BLaER1 (cell line): ENCODE results near the gene HLA-DQA1.
A peak's percentile ranks its signal among the peaks of the same experiment; 100 is the strongest.

Experiments used
- H3K27ac ChIP-seq: shearing (Covaris generic); formaldehyde crosslinking; 2 replicates; pipeline ENCODE4 v1.8.1; 2022
- H3K27me3 ChIP-seq: shearing (Covaris generic); formaldehyde crosslinking; 2 replicates; pipeline ENCODE4 v1.8.1; 2022
- H3K36me3 ChIP-seq: shearing (Covaris generic); formaldehyde crosslinking; 2 replicates; pipeline ENCODE4 v1.8.1; 2022
- H3K4me1 ChIP-seq: shearing (Covaris generic); formaldehyde crosslinking; 2 replicates; pipeline ENCODE4 v1.8.1; 2022
- H3K4me2 ChIP-seq: shearing (Covaris generic); formaldehyde crosslinking; 2 replicates; pipeline ENCODE4 v1.8.1; 2022
- H3K4me3 ChIP-seq: shearing (Covaris generic); formaldehyde crosslinking; 2 replicates; pipeline ENCODE4 v1.8.1; 2022
- H3K9ac ChIP-seq: shearing (Covaris generic); formaldehyde crosslinking; 2 replicates; pipeline ENCODE4 v1.8.1; 2022
- H3K9me3 ChIP-seq: shearing (Covaris generic); formaldehyde crosslinking; 2 replicates; pipeline ENCODE4 v1.8.1; 2022
- H4K20me1 ChIP-seq: shearing (Covaris generic); formaldehyde crosslinking; 2 replicates; pipeline ENCODE4 v1.8.1; 2022
- Cebpa-rat ChIP-seq: shearing (Covaris generic); IDR thresholded peaks from 2 replicates; pipeline ENCODE4 v1.8.1; 2022

Gene HLA-DQA1

DNA sequence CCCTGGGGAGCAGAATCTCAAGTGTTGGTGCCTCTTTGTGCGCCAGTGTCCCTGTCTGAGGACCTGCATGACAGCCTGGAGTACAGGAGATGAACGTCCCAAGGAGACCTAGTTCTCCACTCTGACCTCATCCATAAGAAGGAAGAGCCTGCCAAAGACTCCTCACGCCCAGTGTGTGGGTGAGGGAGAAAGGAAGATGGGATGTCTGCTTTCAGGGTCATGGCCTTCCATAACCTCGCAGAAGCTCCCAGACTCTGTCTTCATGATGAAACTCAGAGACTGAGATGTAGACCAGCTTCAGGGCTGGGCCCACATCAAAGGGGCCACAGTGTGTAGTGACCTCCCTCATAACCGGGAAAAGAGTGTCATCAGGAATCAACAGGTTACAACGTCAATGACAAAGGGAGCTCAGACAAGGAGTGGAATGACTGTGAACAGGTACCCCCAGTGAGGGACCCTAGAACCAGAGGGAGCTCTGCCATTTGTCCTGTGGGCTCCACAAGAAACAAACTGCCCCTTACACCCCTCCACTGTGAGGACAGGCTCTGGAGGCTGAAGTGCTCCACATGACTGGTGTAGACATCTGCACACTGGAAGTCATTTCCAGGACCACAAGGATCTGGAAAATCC, 21.2 kb downstream of the HLA-DQA1 start:
- Histone ChIP-seq H3K36me3 (no peaks in the 10 kb centered on the region), H3K9me3 (no peaks in the 10 kb centered on the region), H4K20me1 (no peaks in the 10 kb centered on the region), H3K4me1 (peaks cover 5% of the 10 kb centered on the region; the same call in 1 of the 2 replicates), H3K4me2 (no peak overlapping the region), H3K4me3 (no peak overlapping the region), H3K27ac (no peak overlapping the region), H3K9ac (no peak overlapping the region), H3K27me3 (no peaks in the 10 kb centered on the region)
- TF ChIP-seq Cebpa-rat = no peak

DNA sequence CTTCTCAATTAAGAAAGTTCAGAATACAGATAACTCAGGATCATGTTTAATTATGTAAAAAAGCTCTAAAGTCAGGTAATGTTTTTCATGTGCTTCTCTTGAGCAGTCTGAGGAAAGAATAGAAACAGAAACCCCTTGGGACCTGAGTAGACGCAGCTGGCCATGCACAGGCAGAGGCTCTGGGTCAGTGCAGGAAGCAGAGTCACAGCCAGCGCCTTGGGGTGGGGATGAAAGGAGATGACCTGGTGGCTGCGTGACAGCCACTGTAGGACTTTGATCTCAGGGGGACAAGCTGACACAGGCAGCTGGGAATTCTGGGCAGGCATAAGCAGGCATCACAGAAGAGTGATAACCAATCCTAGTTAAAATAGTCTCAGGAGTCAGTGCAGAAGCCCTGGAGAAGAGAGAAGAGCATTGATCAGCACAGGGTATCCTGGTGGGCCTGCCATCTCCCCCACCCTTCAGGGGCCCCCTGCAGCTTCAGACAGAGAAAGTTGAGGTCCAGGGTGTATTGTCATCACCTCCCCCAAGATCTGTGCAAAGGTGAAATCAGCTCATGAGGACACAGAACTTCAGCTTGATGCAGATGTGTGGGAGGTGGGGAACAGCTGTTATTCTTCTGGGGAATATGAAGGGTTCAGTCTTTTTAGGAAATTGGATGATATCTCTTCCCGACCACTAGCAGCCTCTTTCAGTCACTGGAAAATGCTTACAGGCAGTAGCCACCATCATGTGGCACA, 22.8 kb downstream of the HLA-DQA1 start:
- peaks cover 4% of the 10 kb centered on the region for H3K27me3 ChIP-seq
- H3K9ac ChIP-seq = no peak overlapping the region
- peaks cover 5% of the 10 kb centered on the region; the same call in 1 of the 2 replicates for H3K4me1 ChIP-seq
- no peak for TF ChIP-seq Cebpa-rat
- H4K20me1 ChIP-seq = no peaks in the 10 kb centered on the region
- no peaks in the 10 kb centered on the region for H3K36me3 ChIP-seq
- H3K27ac ChIP-seq = no peak overlapping the region
- peak overlapping the region; percentile 26; the same call in 1 of the 2 replicates for H3K4me2 ChIP-seq
- no peak overlapping the region for H3K4me3 ChIP-seq
- no peaks in the 10 kb centered on the region for H3K9me3 ChIP-seq

DNA sequence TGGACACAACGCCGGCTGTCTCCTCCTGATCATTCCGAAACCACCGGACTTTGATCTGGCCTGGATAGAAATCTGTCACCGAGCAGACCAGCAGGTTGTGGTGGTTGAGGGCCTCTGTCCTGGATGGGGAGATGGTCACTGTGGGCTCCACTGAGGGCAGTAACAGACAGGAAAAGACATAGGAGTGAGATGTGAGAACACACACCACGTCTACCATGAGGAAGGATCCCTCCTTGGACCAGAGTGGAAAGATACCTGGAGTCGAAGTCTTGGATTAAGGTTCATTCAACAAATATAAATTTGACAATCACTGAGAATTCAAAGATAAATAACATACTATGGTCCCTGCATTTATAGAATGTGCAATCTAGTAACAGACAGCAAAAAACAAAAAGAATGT, 24.9 kb downstream of the HLA-DQA1 start:
- H3K9me3 ChIP-seq = no peaks in the 10 kb centered on the region
- no peaks in the 10 kb centered on the region for H4K20me1 ChIP-seq
- H3K9ac ChIP-seq = no peak overlapping the region
- no peak overlapping the region for H3K4me3 ChIP-seq
- H3K27me3 ChIP-seq = peaks cover 4% of the 10 kb centered on the region
- peaks cover 5% of the 10 kb centered on the region; the same call in 1 of the 2 replicates for H3K4me1 ChIP-seq
- no peak overlapping the region for H3K4me2 ChIP-seq
- no peak for TF ChIP-seq Cebpa-rat
- H3K36me3 ChIP-seq = no peaks in the 10 kb centered on the region
- H3K27ac ChIP-seq = no peak overlapping the region

DNA sequence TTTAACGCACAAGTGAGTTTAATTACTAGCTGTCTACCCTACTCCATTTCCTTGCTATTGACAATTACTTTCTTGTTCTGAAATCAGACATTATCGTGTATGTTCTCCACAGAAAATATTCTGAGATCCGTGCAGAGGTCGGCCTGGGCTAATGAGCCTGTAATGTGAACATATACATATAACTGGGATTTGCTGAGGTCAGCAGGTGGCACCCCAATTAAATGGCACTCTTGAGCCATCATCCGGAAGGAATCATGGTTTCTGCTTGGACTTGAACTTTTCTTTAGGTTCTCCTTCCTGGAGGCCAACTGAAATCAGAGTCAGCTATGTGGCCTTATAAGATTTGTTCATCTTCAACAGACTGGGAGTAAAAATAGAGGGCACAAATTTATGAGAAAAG, 25.6 kb downstream of the HLA-DQA1 start:
- peaks cover 5% of the 10 kb centered on the region; the same call in 1 of the 2 replicates for H3K4me1 ChIP-seq
- H3K27me3 ChIP-seq = peaks cover 4% of the 10 kb centered on the region
- H3K4me2 ChIP-seq = no peak overlapping the region
- H4K20me1 ChIP-seq = no peaks in the 10 kb centered on the region
- TF ChIP-seq Cebpa-rat = no peak
- no peaks in the 10 kb centered on the region for H3K36me3 ChIP-seq
- no peaks in the 10 kb centered on the region for H3K9me3 ChIP-seq
- no peak overlapping the region for H3K9ac ChIP-seq
- no peak overlapping the region for H3K27ac ChIP-seq
- no peak overlapping the region for H3K4me3 ChIP-seq

DNA sequence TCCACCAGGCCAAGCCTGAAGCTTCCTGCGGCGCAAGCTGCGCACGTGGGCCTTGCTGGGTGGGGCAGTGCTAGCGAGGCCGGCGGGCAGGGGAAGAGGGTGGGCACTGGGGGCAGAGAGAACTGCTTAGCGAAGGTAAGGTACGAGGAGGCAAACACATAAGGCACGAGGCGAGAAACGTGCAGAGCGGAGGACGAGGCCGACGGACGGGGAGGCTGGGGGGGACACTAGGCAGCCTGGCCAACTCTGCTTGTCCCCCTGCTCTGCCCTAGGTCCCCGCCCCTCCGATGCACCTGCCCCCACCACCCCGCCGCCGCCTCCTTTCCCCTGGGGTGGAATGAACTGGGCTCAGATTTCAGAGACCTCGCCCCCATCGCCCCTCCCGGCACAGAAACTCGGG, 27.1 kb downstream of the HLA-DQA1 start:
- Histone ChIP-seq H3K4me3 (no peak overlapping the region), H3K9ac (no peak overlapping the region), H3K27ac (no peak overlapping the region), H4K20me1 (no peaks in the 10 kb centered on the region), H3K4me1 (peaks cover 5% of the 10 kb centered on the region; the same call in 1 of the 2 replicates), H3K4me2 (no peak overlapping the region), H3K36me3 (no peaks in the 10 kb centered on the region), H3K27me3 (peaks cover 4% of the 10 kb centered on the region), H3K9me3 (no peaks in the 10 kb centered on the region)
- no peak for TF ChIP-seq Cebpa-rat

- Histone ChIP-seq H3K27me3 (peaks cover 4% of the 10 kb centered on the region), H3K27ac (no peak overlapping the region), H3K9me3 (no peaks in the 10 kb centered on the region), H3K4me3 (no peak overlapping the region), H3K4me1 (peaks cover 2% of the 10 kb centered on the region; the same call in 1 of the 2 replicates), H4K20me1 (no peaks in the 10 kb centered on the region), H3K9ac (no peak overlapping the region), H3K36me3 (no peaks in the 10 kb centered on the region), H3K4me2 (no peak overlapping the region)
- TF ChIP-seq Cebpa-rat = no peak
These were observed 27.7 kb downstream of the HLA-DQA1 start for GRCh38 chr6:32664827-32665362.

DNA sequence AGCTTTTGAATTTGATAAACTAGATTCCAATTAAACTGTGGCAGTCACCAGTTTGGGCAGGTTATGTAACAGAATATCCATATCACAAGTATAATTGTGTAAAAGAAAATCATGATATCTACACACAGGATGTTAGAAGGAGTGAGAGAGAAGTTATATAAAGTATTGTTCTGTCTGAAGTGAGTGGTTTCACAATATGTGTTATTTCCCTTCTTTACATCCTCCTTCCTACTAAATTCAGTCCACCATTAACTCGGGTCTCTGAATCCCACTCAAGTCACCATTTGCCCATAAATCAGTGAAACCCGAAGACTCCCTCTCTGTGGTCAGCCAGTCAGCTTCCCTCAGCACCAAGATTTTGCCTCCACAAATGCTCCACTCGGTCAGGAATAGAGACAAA, 28.5 kb downstream of the HLA-DQA1 start:
- no peak overlapping the region for H3K4me2 ChIP-seq
- no peak overlapping the region for H3K4me3 ChIP-seq
- no peak overlapping the region for H3K9ac ChIP-seq

GRCh38 chr6:32666420-32667300, 29.5 kb downstream of the HLA-DQA1 start, which contains the start of gene HLA-DQB1:
TSS of gene HLA-DQB1 (minus strand) at chr6:32666657. CDS start at chr6:32666607, 50 bp downstream.
- no peaks in the 10 kb centered on the region for H3K4me1 ChIP-seq
- H3K27ac ChIP-seq = no peak within 1 kb of the TSS
- H4K20me1 ChIP-seq = no peaks in the 10 kb centered on the region
- no peak within 1 kb of the TSS for H3K4me2 ChIP-seq
- H3K9me3 ChIP-seq = no peaks in the 10 kb centered on the region
- H3K4me3 ChIP-seq = peak within 1 kb of the TSS; percentile 49; the same call in 1 of the 2 replicates
- TF ChIP-seq Cebpa-rat = no peak
- H3K36me3 ChIP-seq = no peaks in the 10 kb centered on the region
- H3K27me3 ChIP-seq = peaks cover 4% of the 10 kb centered on the region
- no peak within 1 kb of the TSS for H3K9ac ChIP-seq

More for the DNA sequence above, 28.5 kb downstream of the HLA-DQA1 start:
- H3K27me3 ChIP-seq = peaks cover 4% of the 10 kb centered on the region
- no peaks in the 10 kb centered on the region for H3K36me3 ChIP-seq
- no peaks in the 10 kb centered on the region for H3K9me3 ChIP-seq
- H3K4me1 ChIP-seq = no peaks in the 10 kb centered on the region
- no peak for TF ChIP-seq Cebpa-rat
- H4K20me1 ChIP-seq = no peaks in the 10 kb centered on the region
- no peak overlapping the region for H3K27ac ChIP-seq

- no peak overlapping the region for H3K27ac ChIP-seq
- no peak overlapping the region for H3K4me2 ChIP-seq
- H4K20me1 ChIP-seq = no peaks in the 10 kb centered on the region
- no peaks in the 10 kb centered on the region for H3K9me3 ChIP-seq
- H3K4me1 ChIP-seq = no peaks in the 10 kb centered on the region
- H3K9ac ChIP-seq = no peak overlapping the region
- no peak for TF ChIP-seq Cebpa-rat
- peaks cover 4% of the 10 kb centered on the region for H3K27me3 ChIP-seq
- no peaks in the 10 kb centered on the region for H3K36me3 ChIP-seq
- H3K4me3 ChIP-seq = no peak overlapping the region
These were observed 31.1 kb downstream of the HLA-DQA1 start for GRCh38 chr6:32668226-32668747.
